ENCODE results near the gene PFDN6. TPM values are rescaled to one million over a fixed set of nuclear protein-coding genes. Genes with fewer than 3 reads are reported as not detected.
A peak's percentile ranks its signal among the peaks of the same experiment; 100 is the strongest.

PFDN6 gene
- total and polyA plus RNA-seq, 10 of the 15 experiments (the other 5 are each of a cell fraction or from before 2014, with no cell fraction given): 3.1 to 168 (median 82.6) TPM

- TF ChIP-seq KAT2A (conservative IDR thresholded peaks at IDR 0.05; ENCODE audit: control insufficient read depth, low read depth, low read length) (no peak), EZH2 (IDR thresholded peaks at IDR 0.05; ENCODE audit: borderline replicate concordance, control insufficient read depth, low read depth, low read length) (no peak), E2F8 (IDR thresholded peaks at IDR 0.05; ENCODE audit: low read depth, partially characterized antibody) (peak; percentile 91), MAX (IDR thresholded peaks at IDR 0.05; ENCODE audit: low read depth, low read length) (no peak), RUNX3 (IDR thresholded peaks at IDR 0.05; ENCODE audit: low read length) (peak; percentile 95), CREB1 (IDR thresholded peaks at IDR 0.05; ENCODE audit: low read depth) (peak; percentile 27), ZNF274 (IDR thresholded peaks at IDR 0.05; ENCODE audit: insufficient read depth, insufficient read length) (no peak), MEF2A (IDR thresholded peaks at IDR 0.05; ENCODE audit: insufficient read depth, low read depth, low read length) (peak; percentile 84), RBBP5 (conservative IDR thresholded peaks at IDR 0.05) (no peak), SMARCA5 (IDR thresholded peaks at IDR 0.05) (peak; percentile 93), E2F4 (IDR thresholded peaks at IDR 0.05; ENCODE audit: low read depth, low read length) (peak; percentile 43; the same call in 1 of the 2 replicates), TBL1XR1 (IDR thresholded peaks at IDR 0.05; ENCODE audit: low read depth, low read length) (peak; percentile 76), RAD21 (IDR thresholded peaks at IDR 0.05; ENCODE audit: insufficient read depth, low read depth, low read length) (no peak), USF2 (IDR thresholded peaks at IDR 0.05; ENCODE audit: borderline replicate concordance, low read depth, low read length) (no peak), CBFB (IDR thresholded peaks at IDR 0.05; ENCODE audit: low read depth) (peak; percentile 98), CHD4 (IDR thresholded peaks at IDR 0.05) (no peak), MEF2B (IDR thresholded peaks at IDR 0.05; ENCODE audit: partially characterized antibody, poor library complexity, severe bottlenecking) (peak; percentile 94), RCOR1 (conservative IDR thresholded peaks at IDR 0.05; ENCODE audit: low read depth, low read length) (no peak; the same call in 1 of the 2 replicates), BCL3 (IDR thresholded peaks at IDR 0.05; ENCODE audit: borderline replicate concordance, insufficient read depth, low read depth, low read length, poor library complexity, severe bottlenecking) (peak; percentile 92), POLR2AphosphoS5 (IDR thresholded peaks at IDR 0.05; ENCODE audit: low read length) (peak; percentile 91), STAT1 (conservative IDR thresholded peaks at IDR 0.05) (peak; percentile 53; the same call in 1 of the 2 replicates), ZBED1 (IDR thresholded peaks at IDR 0.05; ENCODE audit: borderline replicate concordance) (peak; percentile 96), BCL11A (IDR thresholded peaks at IDR 0.05; ENCODE audit: low read depth, low read length) (no peak), USF1 (IDR thresholded peaks at IDR 0.05; ENCODE audit: borderline replicate concordance, extremely low read length, insufficient read depth, low read depth, low read length) (no peak)
Observed at GRCh38 chr6:33299237-33299944, 10.0 kb downstream of the PFDN6 start (continued).
